Hepatocyte (in vitro differentiated cells): ENCODE data around the gene CCDC8. TPM values are rescaled to one million over a fixed set of nuclear protein-coding genes. Genes with fewer than 3 reads are reported as not detected.
"Not testable (repeated sequence)": the region's sequence is repeated elsewhere in the genome, so short reads cannot be mapped to it uniquely, and the experiment has no call there.

ENCODE experiments used
- DNase-seq: peaks from one replicate; pipeline ENCODE4 v3.0.0-alpha.2; 2016; ENCODE audit warnings: low spot score
- H2AFZ ChIP-seq: fragments of 200-600 bp; sonication (generic); 2 replicates; pipeline ENCODE4 v1.6.0; 2016; ENCODE audit warnings: antibody characterized with exemption, mild to moderate bottlenecking
- H3K27ac ChIP-seq: fragments of 200-600 bp; sonication (generic); 2 replicates; pipeline ENCODE4 v1.5.1; 2016; ENCODE audit warnings: mild to moderate bottlenecking
- H3K27me3 ChIP-seq: fragments of 200-600 bp; sonication (generic); 2 replicates; pipeline ENCODE4 v1.6.1; 2016
- H3K36me3 ChIP-seq: fragments of 200-600 bp; sonication (generic); replicated peaks from 2 replicates; pipeline ENCODE4 v1.5.1; 2016; ENCODE audit warnings: low read depth; ENCODE audit not compliant: insufficient read depth
- H3K4me1 ChIP-seq: fragments of 200-600 bp; sonication (generic); 2 replicates; pipeline ENCODE4 v1.5.1; 2016; ENCODE audit warnings: mild to moderate bottlenecking, moderate library complexity; ENCODE audit not compliant: insufficient read depth
- H3K4me2 ChIP-seq: fragments of 200-600 bp; sonication (generic); 2 replicates; pipeline ENCODE4 v1.6.0; 2016
- H3K4me3 ChIP-seq: fragments of 200-600 bp; sonication (generic); 2 replicates; pipeline ENCODE4 v1.5.1; 2016; ENCODE audit warnings: mild to moderate bottlenecking
- H3K79me2 ChIP-seq: fragments of 200-600 bp; sonication (generic); 2 replicates; pipeline ENCODE4 v1.6.0; 2017; ENCODE audit warnings: mild to moderate bottlenecking
- H3K9me2 ChIP-seq: fragments of 200-600 bp; sonication (generic); replicated peaks from 2 replicates; pipeline ENCODE4 v1.6.0; 2017; ENCODE audit warnings: mild to moderate bottlenecking; ENCODE audit not compliant: insufficient read depth
- H3K9me3 ChIP-seq: fragments of 200-600 bp; sonication (generic); 2 replicates; pipeline ENCODE4 v1.5.1; 2016; ENCODE audit warnings: low read depth, mild to moderate bottlenecking
- H4K20me1 ChIP-seq: fragments of 200-600 bp; sonication (generic); 2 replicates; pipeline ENCODE4 v1.6.0; 2016; ENCODE audit warnings: mild to moderate bottlenecking; ENCODE audit not compliant: insufficient read depth, poor library complexity, severe bottlenecking
- CTCF ChIP-seq: fragments of 200-600 bp; sonication (generic); IDR thresholded peaks from 2 replicates; pipeline ENCODE4 v1.5.1; 2016; ENCODE audit warnings: antibody characterized with exemption, mild to moderate bottlenecking; ENCODE audit not compliant: poor library complexity
- EZH2 ChIP-seq: fragments of 200-600 bp; sonication (generic); IDR thresholded peaks from 2 replicates; pipeline ENCODE4 v1.6.1; 2016; ENCODE audit warnings: antibody characterized with exemption, mild to moderate bottlenecking, borderline replicate concordance
- EZH2phosphoT487 ChIP-seq: fragments of 200-600 bp; sonication (generic); IDR thresholded peaks from one replicate; pipeline ENCODE4 v1.6.1; 2018; ENCODE audit warnings: antibody characterized with exemption, mild to moderate bottlenecking, low read depth, moderate library complexity; ENCODE audit not compliant: unreplicated experiment, severe bottlenecking
- WGBS: methylation state at CpG from one replicate; pipeline ENCODE4 v1.1.6; 2016; ENCODE audit warnings: low lambda C conversion rate; ENCODE audit errors: missing lambda C conversion rate; 5-methylcytosine and 5-hydroxymethylcytosine counted together
- polyA plus RNA-seq: library from polyadenylated mRNA; unstranded; fragments of >200 nt; fragmentation: Nextera tagmentation; extraction: Ambion mirVana; gene quantifications from 2 replicates; pipeline ENCODE4 v1.2.1, GENCODE V29; 2016
- total RNA-seq: library from RNA; depleted of rRNA; stranded (reverse); fragments of >200 nt; gene quantifications from 2 replicates; pipeline ENCODE4 v1.2.3, GENCODE V29; 2014

CCDC8 gene
- total and polyA plus RNA-seq, 2 experiments from 2014 or later: 51.7 to 55.9 TPM

GRCh38 chr19:46378268-46378667 is 35.1 kb downstream of the CCDC8 start:
- DNase-seq: peak; percentile 30
- Histone ChIP-seq H3K4me1 (peaks cover 12% of the 10 kb centered on the region), H3K4me3 (no peak overlapping the region), H3K4me2 (no peak overlapping the region), H3K9me3 (no peaks in the 10 kb centered on the region), H3K27me3 (no peaks in the 10 kb centered on the region), H3K36me3 (peaks cover 6% of the 10 kb centered on the region), H3K9me2 (no peaks in the 10 kb centered on the region), H3K27ac (peak overlapping the region; percentile 43), H2AFZ (no peak overlapping the region), H4K20me1 (peaks cover 3% of the 10 kb centered on the region), H3K79me2 (peaks cover 28% of the 10 kb centered on the region)
- WGBS: 25% methylated on average over 2 of the region's 2 CpGs
- TF ChIP-seq CTCF (no peak), EZH2phosphoT487 (no peak), EZH2 (no peak)

GRCh38 chr19:46376241-46377153 is 36.9 kb downstream of the CCDC8 start:
- H3K27ac ChIP-seq: no peak overlapping the region
- H3K4me1 ChIP-seq: peaks cover 24% of the 10 kb centered on the region
- no peaks in the 10 kb centered on the region for H3K27me3 ChIP-seq
- WGBS: 96% methylated on average over 20 of the region's 20 CpGs
- H3K9me2 ChIP-seq: no peaks in the 10 kb centered on the region
- no peak overlapping the region for H3K4me3 ChIP-seq
- no peaks in the 10 kb centered on the region for H3K9me3 ChIP-seq
- H2AFZ ChIP-seq: no peak overlapping the region
- no peak for DNase-seq
- no peak overlapping the region for H3K4me2 ChIP-seq
- H4K20me1 ChIP-seq: peaks cover 10% of the 10 kb centered on the region
- TF ChIP-seq EZH2phosphoT487: no peak
- no peak for TF ChIP-seq CTCF
- TF ChIP-seq EZH2: no peak
- peaks cover 6% of the 10 kb centered on the region for H3K36me3 ChIP-seq
- peaks cover 40% of the 10 kb centered on the region for H3K79me2 ChIP-seq

- not testable (repeated sequence) for H3K27ac ChIP-seq, H3K4me2 ChIP-seq, H4K20me1 ChIP-seq, H3K27me3 ChIP-seq, DNase-seq, H3K9me2 ChIP-seq, H3K36me3 ChIP-seq, H3K9me3 ChIP-seq, H2AFZ ChIP-seq, H3K4me3 ChIP-seq
- Histone ChIP-seq H3K79me2 (peaks cover 37% of the 10 kb centered on the region), H3K4me1 (peaks cover 24% of the 10 kb centered on the region)
- WGBS: 97% methylated on average over 22 of the region's 22 CpGs
Observed at GRCh38 chr19:46375476-46376067, 37.8 kb downstream of the CCDC8 start.
